LNCAP (cell line): Measurements from ENCODE around the gene STOML1.

Experiments used
- TF ChIP-seq, protein P1 (sequence below): fragments of 450-650 bp; IDR thresholded peaks from 2 replicates; pipeline ENCODE4 v1.5.1; 2017; ENCODE audit warnings: mild to moderate bottlenecking

Gene STOML1

DNA sequence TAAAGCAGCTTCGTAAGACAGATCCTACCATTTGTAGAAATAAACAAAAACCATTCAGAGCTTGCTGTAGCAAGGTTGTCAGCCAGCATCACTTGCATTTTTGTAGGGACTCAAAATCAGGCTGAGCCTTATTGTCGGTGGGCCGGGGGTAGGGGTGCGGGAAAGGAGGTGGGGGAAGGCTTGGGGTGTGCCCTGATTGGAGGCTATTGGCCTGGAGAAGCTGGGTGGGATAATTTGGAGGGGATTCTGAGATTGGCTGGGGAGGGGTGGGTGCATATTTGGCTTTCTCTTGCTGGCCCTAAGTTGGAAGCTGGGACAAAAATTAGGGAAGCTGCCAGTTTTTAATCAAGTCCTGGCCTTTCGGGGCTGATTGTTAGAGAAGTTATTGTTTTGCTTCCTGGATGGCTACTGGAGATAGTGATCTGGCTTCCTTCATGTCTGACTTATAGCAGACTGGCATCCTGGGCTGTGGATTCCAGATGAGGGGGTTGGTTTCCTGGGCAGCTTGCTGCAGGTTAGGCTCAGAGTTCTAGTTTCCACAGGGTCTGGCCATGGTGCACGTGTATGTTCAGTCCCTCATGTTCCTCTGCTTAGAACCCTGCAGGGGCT is 22.8 kb downstream of the STOML1 start:
- TF ChIP-seq, protein P1, sequence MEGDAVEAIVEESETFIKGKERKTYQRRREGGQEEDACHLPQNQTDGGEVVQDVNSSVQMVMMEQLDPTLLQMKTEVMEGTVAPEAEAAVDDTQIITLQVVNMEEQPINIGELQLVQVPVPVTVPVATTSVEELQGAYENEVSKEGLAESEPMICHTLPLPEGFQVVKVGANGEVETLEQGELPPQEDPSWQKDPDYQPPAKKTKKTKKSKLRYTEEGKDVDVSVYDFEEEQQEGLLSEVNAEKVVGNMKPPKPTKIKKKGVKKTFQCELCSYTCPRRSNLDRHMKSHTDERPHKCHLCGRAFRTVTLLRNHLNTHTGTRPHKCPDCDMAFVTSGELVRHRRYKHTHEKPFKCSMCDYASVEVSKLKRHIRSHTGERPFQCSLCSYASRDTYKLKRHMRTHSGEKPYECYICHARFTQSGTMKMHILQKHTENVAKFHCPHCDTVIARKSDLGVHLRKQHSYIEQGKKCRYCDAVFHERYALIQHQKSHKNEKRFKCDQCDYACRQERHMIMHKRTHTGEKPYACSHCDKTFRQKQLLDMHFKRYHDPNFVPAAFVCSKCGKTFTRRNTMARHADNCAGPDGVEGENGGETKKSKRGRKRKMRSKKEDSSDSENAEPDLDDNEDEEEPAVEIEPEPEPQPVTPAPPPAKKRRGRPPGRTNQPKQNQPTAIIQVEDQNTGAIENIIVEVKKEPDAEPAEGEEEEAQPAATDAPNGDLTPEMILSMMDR: no peak

DNA sequence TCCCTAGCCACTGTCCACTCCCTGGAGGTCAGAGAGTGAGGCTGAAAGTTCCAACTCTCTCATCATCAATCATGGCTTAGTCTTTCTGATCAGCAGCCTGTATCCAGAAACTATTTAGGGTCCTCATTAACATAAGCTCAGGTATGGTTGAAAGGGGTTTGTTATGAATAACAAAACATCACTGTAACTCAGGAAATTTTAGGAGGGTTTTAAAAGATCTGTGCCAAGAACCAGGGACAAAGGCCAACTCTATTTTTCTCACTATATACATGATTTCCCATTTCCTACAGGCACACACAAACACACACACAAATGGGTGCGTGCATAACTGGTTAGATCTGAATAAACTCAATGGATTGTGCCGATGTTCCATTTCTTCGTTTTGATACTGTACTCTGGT is 23.6 kb downstream of the STOML1 start:
- TF ChIP-seq, protein P1: no peak

DNA sequence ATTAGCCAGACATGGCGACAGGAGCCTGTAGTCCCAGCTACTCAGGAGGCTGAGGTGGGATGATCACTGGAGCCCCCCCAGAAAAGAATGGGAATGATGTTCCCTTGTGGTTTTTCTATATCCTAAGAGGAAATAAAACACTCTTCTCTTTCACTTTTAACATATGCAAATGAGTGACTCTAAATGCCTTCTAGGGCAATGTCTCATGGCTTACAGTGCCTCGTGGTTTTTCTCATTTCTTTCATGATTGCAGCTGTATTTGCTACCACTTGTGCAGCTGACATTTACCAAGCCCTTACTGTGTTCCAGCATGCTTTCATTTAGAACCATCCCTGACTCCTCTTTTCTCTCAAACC is 26.4 kb downstream of the STOML1 start:
- TF ChIP-seq, protein P1: no peak

- TF ChIP-seq, protein P1: peak; percentile 43
Measured at GRCh38 chr15:73965094-73965757, 26.9 kb downstream of the STOML1 start.

DNA sequence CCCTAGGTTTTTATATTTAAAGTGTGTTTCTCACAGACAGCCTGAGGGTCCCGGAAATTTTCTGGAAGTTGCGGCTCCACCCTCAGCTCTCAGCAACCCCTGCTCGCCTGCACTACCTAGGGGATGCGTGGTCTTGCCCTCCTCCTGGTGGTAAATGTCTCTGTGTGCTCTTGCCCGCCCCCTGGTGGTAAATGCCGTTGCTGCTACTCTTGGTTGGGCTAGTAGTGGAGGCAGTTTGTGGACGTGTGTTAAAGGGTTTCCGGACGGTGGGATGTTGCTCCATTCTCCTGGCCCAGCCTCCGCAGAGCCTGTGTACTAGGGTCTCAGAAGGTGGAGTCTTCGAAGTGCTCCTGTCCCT is 27.4 kb downstream of the STOML1 start:
- TF ChIP-seq, protein P1: peak; percentile 93

GRCh38 chr15:73962433-73962832 is 29.7 kb downstream of the STOML1 start:
- TF ChIP-seq, protein P1: no peak

DNA sequence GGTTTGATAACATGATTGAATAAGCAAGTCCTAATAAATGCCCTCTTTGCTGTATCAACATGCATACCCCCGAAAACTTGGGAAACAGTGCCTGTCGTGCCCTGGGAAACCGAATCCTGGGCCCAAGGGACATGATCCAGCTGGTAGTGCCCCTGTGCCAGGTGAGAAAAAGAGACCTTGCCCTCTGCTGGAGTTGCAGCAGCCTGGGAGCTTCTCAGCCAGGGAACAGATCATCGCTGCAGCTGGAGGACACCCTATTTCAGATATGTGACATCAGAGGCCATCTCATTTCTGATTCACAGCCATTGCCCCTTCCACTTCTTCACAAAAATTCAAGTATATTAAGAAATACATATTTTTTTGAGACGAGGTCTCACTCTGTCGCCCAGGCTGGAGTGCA is 32.3 kb downstream of the STOML1 start:
- TF ChIP-seq, protein P1: no peak
